Brain microvascular endothelial cell (primary cell): ENCODE data around the gene NEUROD2.

ENCODE experiments used
- DNase-seq: peaks from one replicate; pipeline ENCODE4 v3.0.0-alpha.2; 2020
- H3K27ac ChIP-seq: fragments of 250-450 bp; sonication (Bioruptor Pico); 2 replicates; pipeline ENCODE4 v1.5.1; 2020; ENCODE audit warnings: mild to moderate bottlenecking, moderate library complexity
- H3K27me3 ChIP-seq: fragments of 250-450 bp; sonication (Bioruptor Pico); replicated peaks from 2 replicates; pipeline ENCODE4 v1.5.1; 2020; ENCODE audit warnings: mild to moderate bottlenecking
- H3K36me3 ChIP-seq: fragments of 250-450 bp; sonication (Bioruptor Pico); replicated peaks from 2 replicates; pipeline ENCODE4 v1.5.1; 2020; ENCODE audit warnings: mild to moderate bottlenecking
- H3K4me3 ChIP-seq: 2 replicates; pipeline ENCODE4 v1.5.1; 2011; ENCODE audit warnings: low read depth, mild to moderate bottlenecking, control low read depth, low read length, moderate library complexity
- CTCF ChIP-seq: IDR thresholded peaks from 2 replicates; pipeline ENCODE4 v1.5.1; 2011; ENCODE audit warnings: low read depth, mild to moderate bottlenecking, moderate library complexity, low read length, control low read depth, inconsistent platforms; ENCODE audit errors: missing control alignments
- in situ Hi-C: cut with HindIII; loops from 2 replicates; pipeline ENCODE4 v1.10.0; 2017; ENCODE audit warnings: low sequenced_read_pairs, low pct_ligation_motif_present

NEUROD2 gene

GRCh38 chr17:39597372-39598046 lies 10.2 kb downstream of the NEUROD2 start:
- Histone ChIP-seq H3K27ac (no peak overlapping the region), H3K4me3 (no peak overlapping the region), H3K36me3 (no peaks in the 10 kb centered on the region), H3K27me3 (peaks cover 83% of the 10 kb centered on the region)
- no peak for DNase-seq
- TF ChIP-seq CTCF, result no peak
- in situ Hi-C loops, result no loop called here

- no peak for TF ChIP-seq CTCF
- peaks cover 75% of the 10 kb centered on the region for H3K27me3 ChIP-seq
- no peak overlapping the region for H3K4me3 ChIP-seq
- in situ Hi-C loops, result no loop called here
- no peak overlapping the region for H3K27ac ChIP-seq
- no peaks in the 10 kb centered on the region for H3K36me3 ChIP-seq
- DNase-seq, result no peak
Observed at GRCh38 chr17:39596543-39597267, 11.0 kb downstream of the NEUROD2 start.

- in situ Hi-C loops, result no loop called here
- peaks cover 68% of the 10 kb centered on the region for H3K27me3 ChIP-seq
- H3K4me3 ChIP-seq, result no peak overlapping the region
- no peak for TF ChIP-seq CTCF
- no peak for DNase-seq
- H3K27ac ChIP-seq, result no peak overlapping the region
- no peaks in the 10 kb centered on the region for H3K36me3 ChIP-seq
Observed at GRCh38 chr17:39595928-39596510, 11.7 kb downstream of the NEUROD2 start.

DNA sequence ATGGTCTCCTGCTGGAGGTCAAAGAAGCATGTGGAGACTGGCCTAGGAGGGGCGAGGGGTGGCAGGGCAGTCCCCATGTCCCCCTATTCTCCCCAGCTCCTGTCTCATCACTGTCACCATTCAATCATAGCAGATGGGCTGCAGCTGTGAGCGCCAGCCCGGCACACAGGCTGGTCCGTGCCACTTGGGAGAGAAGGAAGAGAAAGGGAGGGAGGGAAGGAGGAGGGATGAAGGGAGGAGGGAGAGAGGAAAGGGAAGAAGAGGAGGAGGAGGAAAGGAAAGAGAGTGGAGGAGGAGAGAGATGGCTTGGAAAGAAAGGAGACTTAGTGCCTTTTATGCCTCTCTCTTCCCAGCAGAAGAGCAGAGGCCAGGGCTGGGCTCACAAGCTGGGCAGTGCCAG lies 12.4 kb downstream of the NEUROD2 start:
- TF ChIP-seq CTCF, result no peak
- H3K4me3 ChIP-seq, result no peak overlapping the region
- H3K27ac ChIP-seq, result no peak overlapping the region
- H3K36me3 ChIP-seq, result no peaks in the 10 kb centered on the region
- peaks cover 61% of the 10 kb centered on the region for H3K27me3 ChIP-seq
- no peak for DNase-seq
- in situ Hi-C loops, result no loop called here

DNA sequence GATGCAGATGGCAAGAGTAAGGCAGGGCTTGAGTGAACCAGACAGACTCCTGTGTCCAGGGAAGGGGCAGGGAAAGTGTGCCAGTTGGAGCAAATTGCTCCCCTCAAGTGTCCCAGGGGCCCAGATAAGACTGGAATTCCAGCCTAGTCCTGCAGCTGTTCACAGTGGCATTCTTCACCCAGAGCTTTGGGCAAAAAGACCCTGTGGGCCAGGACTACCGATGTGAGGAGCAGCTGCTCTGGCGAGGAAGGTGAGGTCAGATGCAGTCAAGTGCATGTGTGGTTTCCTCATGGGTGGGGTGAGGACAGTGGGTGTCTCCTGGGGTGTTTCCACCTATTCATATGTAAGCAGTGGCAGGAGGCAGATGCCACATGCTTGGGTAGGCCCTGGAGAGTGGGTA lies 14.3 kb downstream of the NEUROD2 start:
- H3K27ac ChIP-seq, result no peak overlapping the region
- in situ Hi-C loops, result no loop called here
- no peak for TF ChIP-seq CTCF
- H3K4me3 ChIP-seq, result no peak overlapping the region
- no peaks in the 10 kb centered on the region for H3K36me3 ChIP-seq
- no peak for DNase-seq
- peaks cover 41% of the 10 kb centered on the region for H3K27me3 ChIP-seq
